HG03095 (cell line): ENCODE measurements around the gene ANXA3.
"Not testable (repeated sequence)": the region's sequence is repeated elsewhere in the genome, so short reads cannot be mapped to it uniquely, and the experiment has no call there.

Source experiments
- ATAC-seq: cut with Tn5 transposase; IDR thresholded peaks from one replicate; pipeline ENCODE4 v1.9.1; 2021; ENCODE audit warnings: moderate library complexity; ENCODE audit not compliant: unreplicated experiment

Gene ANXA3

GRCh38 chr4:78551420-78552351, at the start of gene ANXA3:
Gene ANXA3 (plus strand): TSS chr4:78551770. CDS start chr4:78554474, 2,704 bp downstream.
- ATAC-seq = no peak

- not testable (repeated sequence) for ATAC-seq
These were observed 45.3 kb upstream of the ANXA3 start for GRCh38 chr4:78506260-78506659.

- no peak for ATAC-seq
These were observed 42.5 kb upstream of the ANXA3 start for GRCh38 chr4:78509043-78509442.

- ATAC-seq = no peak
These were observed 41.5 kb upstream of the ANXA3 start for GRCh38 chr4:78510108-78510507.

- ATAC-seq = no peak
These were observed 40.9 kb upstream of the ANXA3 start for GRCh38 chr4:78510681-78511080.

GRCh38 chr4:78512357-78512920, 39.1 kb upstream of the ANXA3 start:
- no peak for ATAC-seq

DNA sequence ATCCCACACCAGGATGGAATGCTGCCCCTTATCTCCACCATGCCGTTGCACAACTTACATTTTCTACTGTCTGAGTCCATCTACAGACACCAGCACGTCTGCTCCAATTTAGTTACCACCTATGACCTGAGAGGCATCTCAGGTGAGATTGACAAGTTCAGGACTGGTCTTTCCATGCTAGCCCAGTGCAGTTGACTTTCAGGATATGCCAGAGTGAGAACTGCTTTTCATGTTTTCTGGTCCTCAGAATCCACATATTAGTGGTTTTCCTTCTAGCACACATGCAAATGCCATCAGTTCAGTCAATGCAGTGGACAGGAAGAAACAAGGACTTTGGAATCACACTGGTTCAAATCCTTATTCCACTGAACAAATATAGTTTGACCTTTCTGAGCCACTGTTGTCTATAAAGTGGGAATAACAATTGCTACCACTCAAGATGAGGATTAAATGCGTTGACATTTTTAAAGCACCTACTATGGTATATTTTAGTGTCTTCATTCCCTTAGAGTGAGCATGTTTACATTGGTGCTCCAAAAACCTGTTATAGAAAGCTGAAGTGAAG, 38.1 kb upstream of the ANXA3 start:
- no peak for ATAC-seq

- ATAC-seq = no peak
These were observed 34.4 kb upstream of the ANXA3 start for GRCh38 chr4:78517050-78517652.

DNA sequence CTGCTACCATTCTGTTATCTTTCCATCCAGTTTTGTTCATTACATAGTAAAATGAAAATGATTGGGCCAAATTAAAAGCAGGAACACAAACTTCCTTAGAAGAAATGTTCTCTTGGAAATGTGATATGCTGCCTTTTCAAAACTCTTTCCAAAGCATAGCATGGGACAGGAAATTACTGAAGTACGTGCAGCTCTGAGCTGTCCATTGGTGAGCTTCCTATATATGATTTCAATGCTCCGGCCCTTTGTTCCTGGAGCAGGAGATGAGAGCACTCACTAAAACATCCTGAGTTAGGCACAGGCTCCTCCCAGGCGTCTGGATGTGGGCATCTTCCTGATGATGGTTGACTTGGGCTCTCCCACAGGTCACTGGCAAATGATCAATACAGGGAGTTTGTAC, 33.0 kb upstream of the ANXA3 start:
- no peak for ATAC-seq

GRCh38 chr4:78519962-78520361, 31.6 kb upstream of the ANXA3 start:
- no peak for ATAC-seq

DNA sequence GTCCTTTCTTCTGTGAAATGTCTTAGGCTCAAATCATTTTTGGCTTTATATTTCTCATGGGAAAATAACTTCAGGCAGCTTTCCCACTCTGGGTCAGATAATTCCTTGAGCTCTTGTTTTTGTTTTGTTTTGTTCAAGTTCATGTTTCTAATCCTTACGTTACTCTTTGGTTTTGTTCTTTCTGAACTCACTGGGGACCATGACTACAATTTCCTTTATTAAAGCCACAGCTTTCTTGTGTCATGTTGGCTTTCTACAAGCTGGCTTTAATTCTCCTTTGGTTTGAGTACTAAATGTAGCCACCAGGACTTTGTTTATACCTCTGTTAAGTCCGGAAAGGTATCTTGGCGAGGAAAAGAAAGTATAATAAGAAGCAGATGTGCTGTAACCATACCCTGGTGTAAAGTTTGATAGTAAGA, 30.8 kb upstream of the ANXA3 start:
- no peak for ATAC-seq

GRCh38 chr4:78524009-78524408, 27.6 kb upstream of the ANXA3 start:
- ATAC-seq = no peak

- ATAC-seq = no peak
These were observed 26.0 kb upstream of the ANXA3 start for GRCh38 chr4:78525559-78525958.

DNA sequence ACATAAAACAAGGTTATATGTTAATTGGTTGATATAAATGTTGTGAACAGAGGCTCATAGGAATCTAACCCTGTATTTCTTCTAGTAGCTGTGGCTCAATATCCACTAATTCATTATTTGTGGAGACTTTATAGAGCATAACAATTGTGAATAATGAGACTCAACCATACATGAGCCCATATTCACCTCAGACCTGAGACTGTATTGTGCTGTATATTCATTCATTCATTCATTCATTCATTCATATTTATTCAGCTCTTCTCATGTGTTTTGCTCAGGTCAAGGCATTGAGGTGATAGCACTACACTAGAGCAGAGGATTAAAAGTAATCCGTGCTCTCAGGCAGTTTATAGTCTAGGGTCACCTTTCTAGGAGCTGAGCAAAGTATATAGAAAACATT, 24.5 kb upstream of the ANXA3 start:
- no peak for ATAC-seq

GRCh38 chr4:78527555-78527954, 24.0 kb upstream of the ANXA3 start:
- no peak for ATAC-seq

DNA sequence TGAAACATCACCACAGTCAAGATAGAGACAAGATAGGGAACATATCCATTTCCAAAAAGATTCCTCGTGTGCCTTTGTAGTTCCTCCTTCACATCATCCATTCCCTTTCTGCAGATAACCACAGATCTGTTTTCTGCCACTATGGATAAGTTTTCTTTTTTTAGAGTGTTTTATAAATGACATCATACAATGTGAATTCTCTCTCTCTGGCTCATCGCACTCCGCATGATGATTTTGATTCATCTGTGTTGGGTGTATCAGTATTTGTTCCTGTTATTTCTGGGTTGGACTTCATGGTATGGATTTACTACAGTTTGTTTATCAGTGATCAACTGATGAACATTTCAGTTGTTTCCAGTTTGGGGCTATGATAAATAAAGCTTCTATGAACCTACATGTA, 23.2 kb upstream of the ANXA3 start:
- ATAC-seq = no peak

DNA sequence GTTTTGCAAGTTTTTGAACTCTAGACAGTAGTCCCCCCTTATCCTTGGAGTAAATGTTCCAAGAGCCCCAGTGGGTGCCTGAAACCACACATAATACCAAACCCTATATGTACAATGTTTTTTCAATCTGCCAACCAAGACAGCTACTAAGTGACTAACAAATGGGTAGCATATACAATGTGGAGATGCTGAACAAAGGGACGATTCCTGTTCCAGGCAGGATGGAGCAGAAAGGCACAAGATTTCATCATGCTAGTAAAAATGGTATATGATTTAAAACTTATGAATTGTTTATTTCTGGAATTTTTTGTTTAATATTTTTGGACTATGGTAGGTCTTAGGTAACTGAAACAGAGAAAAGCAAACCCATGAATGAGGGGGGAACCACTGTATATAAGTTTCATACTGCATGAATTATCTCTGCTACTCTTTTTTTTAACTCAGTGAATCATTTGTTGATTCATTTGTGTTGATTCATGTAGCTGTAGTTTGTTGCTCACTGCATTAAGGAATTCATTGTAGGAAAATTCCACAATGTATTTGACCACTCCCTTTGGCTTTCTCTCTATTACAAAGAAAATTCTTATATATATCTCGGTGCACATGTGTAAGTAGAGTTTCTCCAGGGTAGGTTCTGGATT, 21.9 kb upstream of the ANXA3 start:
- no peak for ATAC-seq

DNA sequence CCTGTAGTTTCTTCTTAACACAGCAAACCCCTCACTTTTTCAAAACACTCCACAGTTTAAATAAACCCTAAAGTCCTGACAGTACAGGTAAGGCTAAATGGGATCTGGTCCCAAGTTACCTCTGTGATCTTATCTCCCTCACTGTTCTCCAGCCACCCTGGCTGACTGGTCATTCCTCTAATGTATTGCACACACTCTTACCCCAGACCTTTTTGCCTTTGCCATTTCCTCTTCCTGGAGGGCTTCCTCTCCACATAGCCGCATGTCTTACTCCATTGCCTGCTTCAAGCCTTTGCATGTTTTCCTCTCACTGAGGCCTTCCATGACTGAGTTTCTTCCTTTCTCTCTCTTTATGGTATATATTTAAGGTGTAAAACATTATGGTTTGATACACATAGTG, 19.5 kb upstream of the ANXA3 start:
- ATAC-seq = no peak

DNA sequence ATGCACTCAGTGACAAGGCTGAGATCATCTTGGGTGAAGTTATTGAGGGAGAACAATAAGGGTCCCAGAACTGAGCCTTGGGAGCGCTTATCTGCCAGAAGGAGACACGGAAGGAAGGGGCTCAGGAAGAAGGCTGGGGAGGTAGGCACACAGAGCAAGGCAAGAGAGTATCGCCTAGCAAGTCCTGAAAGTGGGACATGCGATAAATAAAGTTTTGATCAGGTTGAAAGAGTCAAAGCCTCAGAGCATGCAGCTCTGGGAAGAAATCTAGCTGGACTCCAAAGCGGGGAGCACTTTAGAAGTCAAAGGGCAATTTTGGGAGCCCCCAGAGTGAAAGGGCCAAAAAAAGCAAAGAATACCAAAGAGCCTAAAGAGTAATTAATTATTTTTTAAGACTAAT, 17.7 kb upstream of the ANXA3 start:
- no peak for ATAC-seq

DNA sequence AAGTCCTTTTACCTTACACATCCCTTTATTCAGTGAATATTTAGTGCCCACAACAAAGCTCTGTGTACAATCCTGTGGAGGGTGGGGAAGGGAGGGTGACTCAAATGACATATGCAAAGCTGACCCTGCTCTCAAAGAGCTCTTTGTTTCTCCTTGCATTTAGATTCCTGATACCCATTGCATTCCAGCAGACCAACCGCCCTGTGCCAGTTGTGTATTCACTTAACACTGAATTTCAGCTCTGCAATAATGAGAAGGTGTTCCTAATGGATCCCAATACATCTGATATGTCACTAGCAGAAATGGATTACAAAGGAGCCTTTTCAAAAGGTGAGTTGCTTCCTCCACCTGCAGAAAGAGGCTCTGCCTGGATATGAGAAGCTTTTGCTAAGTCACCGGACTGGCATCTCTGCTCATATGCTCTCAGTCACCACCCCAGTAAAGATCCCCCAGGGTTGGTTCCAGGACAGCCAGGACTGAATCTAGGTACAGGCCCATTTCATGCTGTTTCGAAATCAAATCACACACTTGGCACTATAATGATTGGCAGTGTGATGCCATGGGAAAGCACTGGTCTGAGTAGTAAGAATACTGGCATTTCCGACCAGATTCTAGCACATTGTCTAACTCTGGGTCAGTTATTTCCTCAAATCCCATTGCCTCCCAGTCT, 17.1 kb upstream of the ANXA3 start:
- no peak for ATAC-seq

DNA sequence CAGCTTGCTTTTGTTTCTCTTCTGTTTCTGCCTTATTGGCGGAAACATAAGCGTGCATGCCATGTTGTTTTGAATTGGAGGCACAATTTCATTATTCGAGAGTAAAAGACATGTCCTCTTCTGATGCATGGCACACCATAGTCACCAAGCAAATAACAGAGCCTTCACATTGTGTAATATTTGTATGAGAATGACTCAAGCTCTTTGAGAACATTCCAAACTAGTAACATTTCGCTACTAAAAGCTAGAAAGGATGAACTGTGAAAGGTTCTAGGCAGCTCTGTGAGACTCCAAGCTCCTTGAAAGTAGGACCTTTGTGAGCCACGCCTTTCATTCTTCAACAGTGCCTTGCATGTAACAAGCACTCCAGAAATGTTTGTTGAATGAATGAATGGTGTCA, 9.2 kb upstream of the ANXA3 start:
- ATAC-seq = no peak
